Fibroblast of lung (primary cell): ENCODE measurements around the gene TRAM2.

Experiments
- CTCF ChIP-seq, 2 donors: IDR thresholded peaks in 1 of 2; conservative IDR thresholded peaks in 1 of 2; 1 replicate in 1 of 2; 2 replicates in 1 of 2; pipeline ENCODE4 v1.5.1; 2011 to 2012; ENCODE audit warnings: low read length in 2 of 2, control low read depth in 1 of 2, inconsistent platforms in 1 of 2, low read depth in 1 of 2, mild to moderate bottlenecking in 1 of 2
- EZH2 ChIP-seq: IDR thresholded peaks from 2 replicates; pipeline ENCODE4 v1.5.1; 2012; ENCODE audit warnings: low read length, control low read depth, mild to moderate bottlenecking; ENCODE audit errors: missing control alignments

- no peak for TF ChIP-seq CTCF (conservative IDR thresholded peaks at IDR 0.05 in 1 of 2, IDR thresholded peaks at IDR 0.05 in 1 of 2; ENCODE audit: low read depth in 1 of 2, low read length in 2 of 2)
- TF ChIP-seq EZH2: no peak
Observed at GRCh38 chr6:52497652-52498408, 79.0 kb downstream of the TRAM2 start.
